GM12878 (cell line): ENCODE results near the gene LTB. TPM values are rescaled to one million over a fixed set of nuclear protein-coding genes. Genes with fewer than 3 reads are reported as not detected.

Source experiments
- ATF2 ChIP-seq: IDR thresholded peaks from 2 replicates; pipeline ENCODE4 v1.6.1; 2012; ENCODE audit warnings: low read length, inconsistent platforms
- CBX5 ChIP-seq: sonication (generic); IDR thresholded peaks from 2 replicates; pipeline ENCODE4 v1.6.1; 2016; ENCODE audit warnings: low read depth, moderate library complexity, mild to moderate bottlenecking, inconsistent platforms
- CEBPZ ChIP-seq: fragments of 150-350 bp; IDR thresholded peaks from 2 replicates; pipeline ENCODE4 v1.6.1; 2016; ENCODE audit warnings: low read depth, low read length
- GABPA ChIP-seq: IDR thresholded peaks from 2 replicates; pipeline ENCODE4 v1.6.1; 2014; ENCODE audit warnings: antibody characterized with exemption, low read depth, mild to moderate bottlenecking, inconsistent platforms
- HCFC1 ChIP-seq: fragments of 150-350 bp; IDR thresholded peaks from 2 replicates; pipeline ENCODE4 v1.6.1; 2014; ENCODE audit warnings: low read length
- KAT2A ChIP-seq: conservative IDR thresholded peaks from 2 replicates; pipeline ENCODE4 v1.6.1; 2011; ENCODE audit warnings: low read depth, low read length; ENCODE audit not compliant: control insufficient read depth
- MEF2B ChIP-seq: fragments of 450-650 bp; IDR thresholded peaks from 2 replicates; pipeline ENCODE4 v1.6.1; 2018; ENCODE audit warnings: mild to moderate bottlenecking, moderate library complexity; ENCODE audit not compliant: partially characterized antibody, poor library complexity, severe bottlenecking
- MYB ChIP-seq: fragments of 150-350 bp; IDR thresholded peaks from 2 replicates; pipeline ENCODE4 v1.6.1; 2014; ENCODE audit warnings: mild to moderate bottlenecking, low read depth, low read length, borderline replicate concordance
- NFIC ChIP-seq: IDR thresholded peaks from 2 replicates; pipeline ENCODE4 v1.6.1; 2012; ENCODE audit warnings: low read depth, mild to moderate bottlenecking, inconsistent platforms, low read length, moderate library complexity
- RBBP5 ChIP-seq: fragments of 200-600 bp; sonication (generic); conservative IDR thresholded peaks from 2 replicates; pipeline ENCODE4 v1.6.1; 2016
- RELA ChIP-seq: fragments of 450-650 bp; IDR thresholded peaks from 2 replicates; pipeline ENCODE4 v1.8.0; 2014; ENCODE audit warnings: borderline replicate concordance; ENCODE audit not compliant: partially characterized antibody
- RELB ChIP-seq: fragments of 450-650 bp; IDR thresholded peaks from 2 replicates; pipeline ENCODE4 v1.6.1; 2017; ENCODE audit warnings: low read depth, mild to moderate bottlenecking, moderate library complexity
- SKIL ChIP-seq: fragments of 450-650 bp; IDR thresholded peaks from 2 replicates; pipeline ENCODE4 v1.6.1; 2017; ENCODE audit warnings: mild to moderate bottlenecking, low read depth, inconsistent platforms; ENCODE audit not compliant: poor library complexity, severe bottlenecking
- SUPT20H ChIP-seq: IDR thresholded peaks from 2 replicates; pipeline ENCODE4 v1.6.1; 2011; ENCODE audit warnings: low read depth, mild to moderate bottlenecking, low read length, moderate library complexity, borderline replicate concordance; ENCODE audit not compliant: control insufficient read depth
- TCF7 ChIP-seq: IDR thresholded peaks from 2 replicates; pipeline ENCODE4 v1.6.1; 2014; ENCODE audit warnings: antibody characterized with exemption, borderline replicate concordance
- YY1 ChIP-seq: IDR thresholded peaks from 2 replicates; pipeline ENCODE4 v1.6.1; 2011; ENCODE audit warnings: low read depth, mild to moderate bottlenecking, low read length
- ZBTB11 ChIP-seq: fragments of 450-650 bp; formaldehyde crosslinking; IDR thresholded peaks from 2 replicates; pipeline ENCODE4 v1.5.0; 2022; ENCODE audit warnings: mild to moderate bottlenecking, missing genetic modification characterization
- ZNF24 ChIP-seq: fragments of 450-650 bp; IDR thresholded peaks from 2 replicates; pipeline ENCODE4 v1.6.1; 2017; ENCODE audit warnings: antibody characterized with exemption, mild to moderate bottlenecking
- polyA plus RNA-seq, 11 experiments: library from polyadenylated mRNA; depleted of rRNA in 4 of 11; unstranded in 6 of 11; stranded (reverse) in 5 of 11; fragments of >200 nt; fragmentation: Nextera tagmentation in 4 of 11; fragmentation: Illumina TruSeq in 1 of 11; extraction: Ambion mirVana in 4 of 11; extraction: Trizol in 1 of 11; gene quantifications; 1 replicate in 1 of 11; 2 replicates in 10 of 11; pipeline versions ENCODE4 v1.2.1 to v1.2.3, GENCODE V29; 2011 to 2016; ENCODE audit warnings: inconsistent platforms in 2 of 11, missing spikeins in 2 of 11, low read depth in 1 of 11
- total RNA-seq, 4 experiments: library from RNA; depleted of rRNA in 3 of 4; stranded (reverse); fragments of >200 nt in 3 of 4; fragmentation: Illumina TruSeq in 1 of 4; extraction: Trizol in 1 of 4; gene quantifications; 2 replicates each; pipeline versions ENCODE4 v1.2.1 to v1.2.3, GENCODE V29; 2013 to 2021

Gene LTB
- total and polyA plus RNA-seq, 10 of the 15 experiments (the other 5 are each of a cell fraction or from before 2014, with no cell fraction given): 0.71 to 74.3 (median 20.0) TPM

- no peak for TF ChIP-seq CEBPZ
- TF ChIP-seq SKIL: no peak
- 0 out of 2 replicates have a peak, but pooled peaks have one; percentile 19 for TF ChIP-seq HCFC1
- no peak for TF ChIP-seq ZNF24
- TF ChIP-seq ZBTB11 (CRISPR knock-in tag): no peak
- no peak for TF ChIP-seq GABPA
- TF ChIP-seq SUPT20H: no peak
- TF ChIP-seq YY1: peak; percentile 86
- no peak for TF ChIP-seq CBX5
- peak; percentile 60; the same call in 1 of the 2 replicates for TF ChIP-seq RELB
- no peak for TF ChIP-seq RBBP5
- no peak for TF ChIP-seq MYB
- no peak for TF ChIP-seq RELA
- no peak for TF ChIP-seq ATF2
- no peak for TF ChIP-seq TCF7
- TF ChIP-seq MEF2B: peak; percentile 28
- TF ChIP-seq NFIC: no peak
- TF ChIP-seq KAT2A: no peak
Observed at GRCh38 chr6:31580807-31581433, 1.3 kb downstream of the LTB start (continued).
